ENCODE measurements around the gene CCDC179. TPM values are rescaled to one million over a fixed set of nuclear protein-coding genes. Genes with fewer than 3 reads are reported as not detected.
A peak's percentile ranks its signal among the peaks of the same experiment; 100 is the strongest.

CCDC179 gene
- polyA plus RNA-seq, 3 donors = not detected

DNA sequence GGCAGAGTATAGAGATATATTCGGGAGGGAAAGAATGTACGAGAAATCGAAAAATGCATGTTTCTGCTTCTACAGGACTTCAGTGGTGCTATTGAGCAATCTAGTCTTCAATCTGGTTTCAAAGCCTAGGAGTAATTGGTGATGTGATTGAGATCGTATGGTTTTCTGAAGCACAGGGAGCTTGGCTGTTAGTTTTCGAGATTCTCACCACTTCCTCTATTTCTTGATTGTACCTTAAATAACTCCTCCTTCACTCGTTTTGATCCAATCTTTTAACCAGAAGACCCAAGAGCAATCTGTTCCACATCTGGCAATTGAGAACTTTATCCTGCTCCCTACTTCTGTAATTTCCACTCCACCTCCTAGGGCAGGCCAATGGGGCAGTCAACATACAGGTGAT lies 518 bp downstream of the CCDC179 start:
- no peak overlapping the region for H3K4me3 ChIP-seq (replicated peaks in 1 of 3; ENCODE audit: low read depth in 2 of 3, low read length in 3 of 3)
- no peak overlapping the region for H3K27ac Mint-ChIP-seq
- peaks cover 0 to 6% (median 2%) of the 10 kb centered on the region in 7 donors for H3K9me3 Mint-ChIP-seq
- no peaks in the 10 kb centered on the region for H3K79me2 ChIP-seq (ENCODE audit: insufficient read depth, low read length)
- H3K4me2 ChIP-seq (replicated peaks; ENCODE audit: extremely low read depth, low read length, poor library complexity, severe bottlenecking) = no peak overlapping the region
- H3K4me1 ChIP-seq (ENCODE audit: control insufficient read depth in 1 of 2, insufficient read depth in 2 of 2, low read length in 2 of 2) = no peaks in the 10 kb centered on the region
- H3K27ac ChIP-seq (ENCODE audit: low read depth in 1 of 2, low read length in 2 of 2) = no peak overlapping the region
- H3K4me3 Mint-ChIP-seq = no peak overlapping the region
- 60% methylated on average over 1 of the region's 6 CpGs for WGBS (ENCODE audit: insufficient coverage)
- intact Hi-C loops (cut with micrococcal nuclease) = no loop called here
- H3K27me3 ChIP-seq (ENCODE audit: control insufficient read depth in 2 of 2, insufficient read depth in 2 of 2, low read length in 2 of 2) = no peaks in the 10 kb centered on the region
- no peaks in the 10 kb centered on the region for H3K36me3 Mint-ChIP-seq
- no peaks in the 10 kb centered on the region for H4K20me1 ChIP-seq (ENCODE audit: insufficient read depth, low read length)
- H3K36me3 ChIP-seq (replicated peaks in 1 of 2; ENCODE audit: control insufficient read depth in 1 of 2, insufficient read depth in 2 of 2, low read length in 2 of 2) = no peaks in the 10 kb centered on the region
- TF ChIP-seq, protein P1, sequence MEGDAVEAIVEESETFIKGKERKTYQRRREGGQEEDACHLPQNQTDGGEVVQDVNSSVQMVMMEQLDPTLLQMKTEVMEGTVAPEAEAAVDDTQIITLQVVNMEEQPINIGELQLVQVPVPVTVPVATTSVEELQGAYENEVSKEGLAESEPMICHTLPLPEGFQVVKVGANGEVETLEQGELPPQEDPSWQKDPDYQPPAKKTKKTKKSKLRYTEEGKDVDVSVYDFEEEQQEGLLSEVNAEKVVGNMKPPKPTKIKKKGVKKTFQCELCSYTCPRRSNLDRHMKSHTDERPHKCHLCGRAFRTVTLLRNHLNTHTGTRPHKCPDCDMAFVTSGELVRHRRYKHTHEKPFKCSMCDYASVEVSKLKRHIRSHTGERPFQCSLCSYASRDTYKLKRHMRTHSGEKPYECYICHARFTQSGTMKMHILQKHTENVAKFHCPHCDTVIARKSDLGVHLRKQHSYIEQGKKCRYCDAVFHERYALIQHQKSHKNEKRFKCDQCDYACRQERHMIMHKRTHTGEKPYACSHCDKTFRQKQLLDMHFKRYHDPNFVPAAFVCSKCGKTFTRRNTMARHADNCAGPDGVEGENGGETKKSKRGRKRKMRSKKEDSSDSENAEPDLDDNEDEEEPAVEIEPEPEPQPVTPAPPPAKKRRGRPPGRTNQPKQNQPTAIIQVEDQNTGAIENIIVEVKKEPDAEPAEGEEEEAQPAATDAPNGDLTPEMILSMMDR (IDR thresholded peaks at IDR 0.05) = no peak
- peaks cover 0 to 2% (median 0%) of the 10 kb centered on the region in 3 donors for H3K27me3 Mint-ChIP-seq (ENCODE audit: low read depth in 3 of 3)
- H2AFZ ChIP-seq (ENCODE audit: insufficient read depth, low read depth, low read length, poor library complexity, severe bottlenecking) = no peak overlapping the region
- H3K9me3 ChIP-seq (replicated peaks in 1 of 2; ENCODE audit: control insufficient read depth in 1 of 2, insufficient read depth in 1 of 2, low read length in 2 of 2) = no peaks in the 10 kb centered on the region
- DNase-seq = no peak
- H3K9ac ChIP-seq (ENCODE audit: insufficient read depth, low read length, poor library complexity, severe bottlenecking) = no peak overlapping the region
- no peaks in the 10 kb centered on the region for H3K4me1 Mint-ChIP-seq

DNA sequence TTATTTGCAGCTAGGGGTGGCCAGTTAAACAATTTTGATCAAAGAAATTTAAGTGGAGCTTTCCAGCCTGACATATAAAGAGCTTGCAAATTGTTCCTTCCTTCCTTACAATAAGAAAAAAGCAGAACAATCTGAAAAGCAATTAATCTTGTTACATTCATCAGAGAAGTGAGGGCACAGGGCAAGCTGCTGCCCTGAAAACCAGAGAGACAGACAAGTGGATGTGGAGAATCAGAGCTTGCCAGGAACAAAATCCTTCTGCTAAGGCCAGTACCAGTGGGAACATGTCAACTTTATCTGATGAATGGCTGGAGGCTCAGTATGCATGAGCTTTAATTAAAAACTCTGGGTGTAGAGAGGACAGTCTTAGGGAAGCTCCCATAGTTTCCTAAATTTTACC lies 8.8 kb downstream of the CCDC179 start:
- Mint-ChIP-seq H3K36me3 (no peaks in the 10 kb centered on the region), H3K4me3 (no peak overlapping the region), H3K27ac (peak overlapping the region in 2 of 7 donors; percentile 9 to 44), H3K9me3 (peaks cover 3 to 12% (median 4%) of the 10 kb centered on the region in 7 donors), H3K27me3 (ENCODE audit: low read depth in 3 of 3) (no peaks in the 10 kb centered on the region), H3K4me1 (no peaks in the 10 kb centered on the region)
- Histone ChIP-seq H3K36me3 (replicated peaks in 1 of 2; ENCODE audit: control insufficient read depth in 1 of 2, insufficient read depth in 2 of 2, low read length in 2 of 2) (no peaks in the 10 kb centered on the region), H3K4me1 (ENCODE audit: control insufficient read depth in 1 of 2, insufficient read depth in 2 of 2, low read length in 2 of 2) (no peaks in the 10 kb centered on the region), H3K4me2 (replicated peaks; ENCODE audit: extremely low read depth, low read length, poor library complexity, severe bottlenecking) (no peak overlapping the region), H3K4me3 (replicated peaks in 1 of 3; ENCODE audit: low read depth in 2 of 3, low read length in 3 of 3) (no peak overlapping the region), H2AFZ (ENCODE audit: insufficient read depth, low read depth, low read length, poor library complexity, severe bottlenecking) (no peak overlapping the region), H4K20me1 (ENCODE audit: insufficient read depth, low read length) (no peaks in the 10 kb centered on the region), H3K27ac (ENCODE audit: low read depth in 1 of 2, low read length in 2 of 2) (no peak overlapping the region), H3K9ac (ENCODE audit: insufficient read depth, low read length, poor library complexity, severe bottlenecking) (no peak overlapping the region), H3K79me2 (ENCODE audit: insufficient read depth, low read length) (no peaks in the 10 kb centered on the region), H3K27me3 (ENCODE audit: control insufficient read depth in 2 of 2, insufficient read depth in 2 of 2, low read length in 2 of 2) (no peaks in the 10 kb centered on the region), H3K9me3 (replicated peaks in 1 of 2; ENCODE audit: control insufficient read depth in 1 of 2, insufficient read depth in 1 of 2, low read length in 2 of 2) (no peaks in the 10 kb centered on the region)
- no peak for DNase-seq
- TF ChIP-seq, protein P1 (IDR thresholded peaks at IDR 0.05) = no peak
- intact Hi-C loops (cut with micrococcal nuclease) = no loop called here
